HEK293 (cell line): ENCODE results near the gene HYAL3.
A peak's percentile ranks its signal among the peaks of the same experiment; 100 is the strongest.

Source experiments
- CTCF ChIA-PET: fragments of 350-600 bp; formaldehyde crosslinking; extraction: SDS; loops from one replicate; lab custom pipeline; 2021; ENCODE audit warnings: antibody characterized with exemption; lab: Yijun Ruan, JAX
- POLR2A ChIA-PET: fragments of 300-600 bp; formaldehyde crosslinking; extraction: SDS; loops from one replicate; lab custom pipeline; 2020; ENCODE audit warnings: antibody characterized with exemption, inconsistent platforms; lab: Yijun Ruan, JAX
- H3K27ac ChIP-seq: fragments of 200-500 bp; sonication (Bioruptor generic); 2 replicates; pipeline ENCODE4 v1.5.1; 2014; ENCODE audit warnings: low read depth, low read length, control low read depth, inconsistent platforms; ENCODE audit errors: extremely low read depth
- H3K36me3 ChIP-seq, 2 experiments: fragments of 200-500 bp in 1 of 2; sonication (Bioruptor generic) in 1 of 2; 1 replicate in 1 of 2; 2 replicates in 1 of 2; pipeline ENCODE4 v1.5.1; 2014 to 2017; ENCODE audit warnings: inconsistent platforms in 2 of 2, low read length in 2 of 2; ENCODE audit not compliant: control insufficient read depth in 2 of 2, insufficient read depth in 1 of 2
- H3K4me1 ChIP-seq: fragments of 200-500 bp; sonication (Bioruptor generic); 2 replicates; pipeline ENCODE4 v1.5.1; 2014; ENCODE audit warnings: mild to moderate bottlenecking, low read length, inconsistent platforms; ENCODE audit not compliant: control insufficient read depth, insufficient read depth
- H3K4me3 ChIP-seq: 2 replicates; pipeline ENCODE4 v1.5.1; 2011; ENCODE audit warnings: low read depth, mild to moderate bottlenecking, control low read depth, low read length, moderate library complexity
- H3K9me3 ChIP-seq: fragments of 200-500 bp; sonication (Bioruptor generic); 2 replicates; pipeline ENCODE4 v1.5.1; 2014; ENCODE audit warnings: low read depth, low read length, inconsistent platforms; ENCODE audit not compliant: control insufficient read depth, insufficient read depth
- SP2 ChIP-seq: fragments of 450-650 bp; formaldehyde crosslinking; IDR thresholded peaks from 2 replicates; pipeline ENCODE4 v1.5.1; 2016; ENCODE audit warnings: missing biosample characterization, missing genetic modification characterization
- ZBTB17 ChIP-seq: fragments of 450-650 bp; formaldehyde crosslinking; IDR thresholded peaks from 2 replicates; pipeline ENCODE4 v1.5.1; 2016; ENCODE audit warnings: missing biosample characterization, missing genetic modification characterization
- ZBTB7A ChIP-seq: fragments of 450-650 bp; formaldehyde crosslinking; IDR thresholded peaks from 2 replicates; pipeline ENCODE4 v1.5.1; 2016; ENCODE audit warnings: low read depth, missing biosample characterization, missing genetic modification characterization
- ZFHX2 ChIP-seq: fragments of 450-650 bp; formaldehyde crosslinking; conservative IDR thresholded peaks from 2 replicates; pipeline ENCODE4 v1.5.1; 2016; ENCODE audit warnings: missing biosample characterization, missing genetic modification characterization
- ZFP41 ChIP-seq: fragments of 450-650 bp; formaldehyde crosslinking; IDR thresholded peaks from 2 replicates; pipeline ENCODE4 v1.5.1; 2016; ENCODE audit warnings: missing biosample characterization, missing genetic modification characterization, borderline replicate concordance
- ZNF138 ChIP-seq: fragments of 450-650 bp; formaldehyde crosslinking; IDR thresholded peaks from 2 replicates; pipeline ENCODE4 v1.5.1; 2016; ENCODE audit warnings: missing biosample characterization, missing genetic modification characterization, borderline replicate concordance
- ZNF223 ChIP-seq: fragments of 450-650 bp; formaldehyde crosslinking; IDR thresholded peaks from 2 replicates; pipeline ENCODE4 v1.5.1; 2016; ENCODE audit warnings: missing biosample characterization, missing genetic modification characterization
- ZNF23 ChIP-seq: fragments of 450-650 bp; formaldehyde crosslinking; IDR thresholded peaks from 2 replicates; pipeline ENCODE4 v1.5.1; 2016; ENCODE audit warnings: missing biosample characterization, missing genetic modification characterization, borderline replicate concordance
- ZNF274 ChIP-seq, 2 experiments: fragments of 200-500 bp in 1 of 2; fragments of 450-650 bp in 1 of 2; sonication (Bioruptor generic) in 1 of 2; formaldehyde crosslinking in 1 of 2; IDR thresholded peaks; 2 replicates each; pipeline versions ENCODE4 v1.5.1 to v1.6.1; 2014 to 2016; ENCODE audit warnings: borderline replicate concordance in 1 of 2, inconsistent platforms in 1 of 2, low read length in 1 of 2, missing biosample characterization in 1 of 2, missing genetic modification characterization in 1 of 2
- ZNF311 ChIP-seq: fragments of 450-650 bp; formaldehyde crosslinking; IDR thresholded peaks from 2 replicates; pipeline ENCODE4 v1.5.1; 2017; ENCODE audit warnings: missing biosample characterization, missing genetic modification characterization, borderline replicate concordance
- ZNF501 ChIP-seq: fragments of 450-650 bp; formaldehyde crosslinking; IDR thresholded peaks from 2 replicates; pipeline ENCODE4 v1.5.1; 2016; ENCODE audit warnings: missing biosample characterization, missing genetic modification characterization
- ZNF558 ChIP-seq: fragments of 450-650 bp; formaldehyde crosslinking; IDR thresholded peaks from 2 replicates; pipeline ENCODE4 v1.5.1; 2016; ENCODE audit warnings: missing biosample characterization, missing genetic modification characterization
- ZNF600 ChIP-seq: fragments of 450-650 bp; formaldehyde crosslinking; IDR thresholded peaks from 2 replicates; pipeline ENCODE4 v1.5.1; 2016; ENCODE audit warnings: missing biosample characterization, missing genetic modification characterization
- ZNF791 ChIP-seq: fragments of 450-650 bp; formaldehyde crosslinking; IDR thresholded peaks from 2 replicates; pipeline ENCODE4 v1.5.1; 2016; ENCODE audit warnings: missing biosample characterization, missing genetic modification characterization
- TF ChIP-seq, protein P1 (sequence below): fragments of 450-650 bp; formaldehyde crosslinking; conservative IDR thresholded peaks from 2 replicates; pipeline ENCODE4 v1.5.1; 2016; ENCODE audit warnings: low read depth, missing biosample characterization, missing genetic modification characterization
- TF ChIP-seq, protein P2 (sequence below): fragments of 450-650 bp; formaldehyde crosslinking; IDR thresholded peaks from 2 replicates; pipeline ENCODE4 v1.5.1; 2016; ENCODE audit warnings: missing biosample characterization, missing genetic modification characterization
- TF ChIP-seq, protein P3 (sequence below): fragments of 450-650 bp; formaldehyde crosslinking; optimal IDR thresholded peaks from 2 replicates; pipeline ENCODE3; 2016; ENCODE audit warnings: missing biosample characterization, mild to moderate bottlenecking, missing genetic modification characterization
- TF ChIP-seq, protein P4 (sequence below): fragments of 450-650 bp; formaldehyde crosslinking; IDR thresholded peaks from 2 replicates; pipeline ENCODE4 v1.5.1; 2016; ENCODE audit warnings: missing biosample characterization, missing genetic modification characterization
- TF ChIP-seq, protein P5 (sequence below): fragments of 450-650 bp; formaldehyde crosslinking; IDR thresholded peaks from 2 replicates; pipeline ENCODE4 v1.5.1; 2016; ENCODE audit warnings: missing biosample characterization, missing genetic modification characterization
- TF ChIP-seq, protein P6 (sequence below): fragments of 450-650 bp; IDR thresholded peaks from 2 replicates; pipeline ENCODE4 v1.5.1; 2018; ENCODE audit warnings: missing biosample characterization, mild to moderate bottlenecking, missing genetic modification characterization
- TF ChIP-seq, protein P7 (sequence below): IDR thresholded peaks from 2 replicates; pipeline ENCODE4 v1.6.1; 2011; ENCODE audit warnings: mild to moderate bottlenecking, low read depth, low read length, borderline replicate concordance

Gene HYAL3

DNA sequence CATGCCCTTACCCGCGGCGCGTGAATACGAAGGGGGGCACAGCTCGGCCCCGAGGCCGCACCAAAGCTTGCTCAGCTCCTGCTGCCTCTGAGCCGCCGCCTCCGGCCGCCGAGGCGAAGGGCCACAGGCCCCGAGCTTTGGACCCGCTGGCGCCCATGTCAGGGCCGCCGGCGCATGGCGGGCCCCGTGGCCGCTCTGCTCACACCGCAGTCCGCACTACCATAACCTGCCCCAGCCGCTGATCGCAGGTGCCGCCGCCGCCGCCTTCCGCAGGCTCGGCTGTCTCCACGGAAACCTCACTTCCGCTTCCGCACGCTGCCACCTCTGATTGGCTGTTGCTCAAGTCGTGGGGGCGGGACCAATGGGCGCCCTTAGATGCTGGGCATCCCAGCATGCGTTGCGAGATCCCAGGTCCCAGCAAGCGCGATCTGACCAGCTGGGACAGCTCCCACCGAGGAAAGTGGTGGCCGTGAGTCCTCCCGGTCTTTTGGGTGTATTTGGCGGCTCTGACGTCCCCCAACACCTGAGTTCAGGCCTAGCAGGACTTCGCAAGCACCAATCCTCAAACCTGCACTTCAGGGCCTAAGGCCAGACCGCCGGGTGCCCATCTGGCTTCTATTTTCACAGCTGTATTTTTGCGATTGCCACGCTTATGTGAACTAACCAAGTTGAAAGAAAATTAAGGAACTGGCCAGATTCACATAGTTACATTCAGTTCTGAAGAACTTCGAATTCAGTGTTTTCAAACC lies 28.9 kb upstream of the HYAL3 start, which contains the start of gene TUSC2 (continued):
- TF ChIP-seq, protein P1, sequence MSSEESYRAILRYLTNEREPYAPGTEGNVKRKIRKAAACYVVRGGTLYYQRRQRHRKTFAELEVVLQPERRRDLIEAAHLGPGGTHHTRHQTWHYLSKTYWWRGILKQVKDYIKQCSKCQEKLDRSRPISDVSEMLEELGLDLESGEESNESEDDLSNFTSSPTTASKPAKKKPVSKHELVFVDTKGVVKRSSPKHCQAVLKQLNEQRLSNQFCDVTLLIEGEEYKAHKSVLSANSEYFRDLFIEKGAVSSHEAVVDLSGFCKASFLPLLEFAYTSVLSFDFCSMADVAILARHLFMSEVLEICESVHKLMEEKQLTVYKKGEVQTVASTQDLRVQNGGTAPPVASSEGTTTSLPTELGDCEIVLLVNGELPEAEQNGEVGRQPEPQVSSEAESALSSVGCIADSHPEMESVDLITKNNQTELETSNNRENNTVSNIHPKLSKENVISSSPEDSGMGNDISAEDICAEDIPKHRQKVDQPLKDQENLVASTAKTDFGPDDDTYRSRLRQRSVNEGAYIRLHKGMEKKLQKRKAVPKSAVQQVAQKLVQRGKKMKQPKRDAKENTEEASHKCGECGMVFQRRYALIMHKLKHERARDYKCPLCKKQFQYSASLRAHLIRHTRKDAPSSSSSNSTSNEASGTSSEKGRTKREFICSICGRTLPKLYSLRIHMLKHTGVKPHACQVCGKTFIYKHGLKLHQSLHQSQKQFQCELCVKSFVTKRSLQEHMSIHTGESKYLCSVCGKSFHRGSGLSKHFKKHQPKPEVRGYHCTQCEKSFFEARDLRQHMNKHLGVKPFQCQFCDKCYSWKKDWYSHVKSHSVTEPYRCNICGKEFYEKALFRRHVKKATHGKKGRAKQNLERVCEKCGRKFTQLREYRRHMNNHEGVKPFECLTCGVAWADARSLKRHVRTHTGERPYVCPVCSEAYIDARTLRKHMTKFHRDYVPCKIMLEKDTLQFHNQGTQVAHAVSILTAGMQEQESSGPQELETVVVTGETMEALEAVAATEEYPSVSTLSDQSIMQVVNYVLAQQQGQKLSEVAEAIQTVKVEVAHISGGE (tag by site-specific recombination), result peak; percentile 86
- TF ChIP-seq ZNF138 (tag by site-specific recombination) (no peak), ZNF791 (no peak), ZFP41 (no peak), ZNF600 (peak; percentile 67), ZNF501 (tag by site-specific recombination) (0 out of 2 replicates have a peak, but pooled peaks have one; percentile 73), ZBTB17 (peak; percentile 68), SP2 (tag by site-specific recombination) (peak; percentile 93)
- TF ChIP-seq, protein P2, sequence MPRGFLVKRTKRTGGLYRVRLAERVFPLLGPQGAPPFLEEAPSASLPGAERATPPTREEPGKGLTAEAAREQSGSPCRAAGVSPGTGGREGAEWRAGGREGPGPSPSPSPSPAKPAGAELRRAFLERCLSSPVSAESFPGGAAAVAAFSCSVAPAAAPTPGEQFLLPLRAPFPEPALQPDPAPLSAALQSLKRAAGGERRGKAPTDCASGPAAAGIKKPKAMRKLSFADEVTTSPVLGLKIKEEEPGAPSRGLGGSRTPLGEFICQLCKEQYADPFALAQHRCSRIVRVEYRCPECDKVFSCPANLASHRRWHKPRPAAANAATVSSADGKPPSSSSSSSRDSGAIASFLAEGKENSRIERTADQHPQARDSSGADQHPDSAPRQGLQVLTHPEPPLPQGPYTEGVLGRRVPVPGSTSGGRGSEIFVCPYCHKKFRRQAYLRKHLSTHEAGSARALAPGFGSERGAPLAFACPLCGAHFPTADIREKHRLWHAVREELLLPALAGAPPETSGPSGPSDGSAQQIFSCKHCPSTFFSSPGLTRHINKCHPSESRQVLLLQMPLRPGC (tag by site-specific recombination), result no peak
- TF ChIP-seq, protein P3, sequence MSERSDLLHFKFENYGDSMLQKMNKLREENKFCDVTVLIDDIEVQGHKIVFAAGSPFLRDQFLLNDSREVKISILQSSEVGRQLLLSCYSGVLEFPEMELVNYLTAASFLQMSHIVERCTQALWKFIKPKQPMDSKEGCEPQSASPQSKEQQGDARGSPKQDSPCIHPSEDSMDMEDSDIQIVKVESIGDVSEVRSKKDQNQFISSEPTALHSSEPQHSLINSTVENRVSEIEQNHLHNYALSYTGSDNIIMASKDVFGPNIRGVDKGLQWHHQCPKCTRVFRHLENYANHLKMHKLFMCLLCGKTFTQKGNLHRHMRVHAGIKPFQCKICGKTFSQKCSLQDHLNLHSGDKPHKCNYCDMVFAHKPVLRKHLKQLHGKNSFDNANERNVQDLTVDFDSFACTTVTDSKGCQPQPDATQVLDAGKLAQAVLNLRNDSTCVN (tag by site-specific recombination), result peak; percentile 64
- TF ChIP-seq, protein P4, sequence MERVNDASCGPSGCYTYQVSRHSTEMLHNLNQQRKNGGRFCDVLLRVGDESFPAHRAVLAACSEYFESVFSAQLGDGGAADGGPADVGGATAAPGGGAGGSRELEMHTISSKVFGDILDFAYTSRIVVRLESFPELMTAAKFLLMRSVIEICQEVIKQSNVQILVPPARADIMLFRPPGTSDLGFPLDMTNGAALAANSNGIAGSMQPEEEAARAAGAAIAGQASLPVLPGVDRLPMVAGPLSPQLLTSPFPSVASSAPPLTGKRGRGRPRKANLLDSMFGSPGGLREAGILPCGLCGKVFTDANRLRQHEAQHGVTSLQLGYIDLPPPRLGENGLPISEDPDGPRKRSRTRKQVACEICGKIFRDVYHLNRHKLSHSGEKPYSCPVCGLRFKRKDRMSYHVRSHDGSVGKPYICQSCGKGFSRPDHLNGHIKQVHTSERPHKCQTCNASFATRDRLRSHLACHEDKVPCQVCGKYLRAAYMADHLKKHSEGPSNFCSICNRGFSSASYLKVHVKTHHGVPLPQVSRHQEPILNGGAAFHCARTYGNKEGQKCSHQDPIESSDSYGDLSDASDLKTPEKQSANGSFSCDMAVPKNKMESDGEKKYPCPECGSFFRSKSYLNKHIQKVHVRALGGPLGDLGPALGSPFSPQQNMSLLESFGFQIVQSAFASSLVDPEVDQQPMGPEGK, result no peak
- TF ChIP-seq, protein P5, sequence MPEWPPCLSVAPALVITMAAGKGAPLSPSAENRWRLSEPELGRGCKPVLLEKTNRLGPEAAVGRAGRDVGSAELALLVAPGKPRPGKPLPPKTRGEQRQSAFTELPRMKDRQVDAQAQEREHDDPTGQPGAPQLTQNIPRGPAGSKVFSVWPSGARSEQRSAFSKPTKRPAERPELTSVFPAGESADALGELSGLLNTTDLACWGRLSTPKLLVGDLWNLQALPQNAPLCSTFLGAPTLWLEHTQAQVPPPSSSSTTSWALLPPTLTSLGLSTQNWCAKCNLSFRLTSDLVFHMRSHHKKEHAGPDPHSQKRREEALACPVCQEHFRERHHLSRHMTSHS (tag by site-specific recombination), result no peak

DNA sequence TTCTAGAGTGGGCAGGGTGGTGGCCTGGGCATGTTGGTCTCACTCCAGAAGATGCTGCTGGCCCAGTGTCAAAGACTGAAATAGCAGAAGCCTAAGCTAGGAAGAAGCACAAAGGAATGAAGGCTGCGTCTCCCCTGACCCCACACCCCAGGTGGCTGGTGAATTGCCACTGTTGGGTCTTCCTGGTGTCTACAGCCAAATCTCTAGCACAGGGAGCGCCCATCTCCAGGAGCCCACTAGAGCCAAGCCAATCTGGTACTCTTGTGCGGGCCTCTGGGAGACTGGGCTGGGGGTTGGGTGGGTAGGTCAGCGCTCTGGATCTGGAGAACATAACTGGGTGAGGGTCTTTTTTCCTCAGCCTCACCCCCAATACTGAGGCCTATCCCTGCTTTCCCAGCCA lies 27.9 kb upstream of the HYAL3 start:
- POLR2A ChIA-PET, result interaction anchor here (1.4 to 2.6 kb wide), 9 partner anchors 10 to 67 kb away, joined by 3 to 63 read pairs (median 8); partner anchors contain the start of genes HYAL3, IFRD2, NAA80 and RASSF1
- Histone ChIP-seq H3K27ac (peak overlapping the region; percentile 59; the same call in 1 of the 2 replicates), H3K4me1 (no peaks in the 10 kb centered on the region), H3K36me3 (peaks cover 3 to 66% of the 10 kb centered on the region in 2 experiments), H3K9me3 (no peaks in the 10 kb centered on the region), H3K4me3 (peak overlapping the region; percentile 92)
- CTCF ChIA-PET, result no interaction called here
- TF ChIP-seq ZNF274 (IDR thresholded peaks at IDR 0.05; ENCODE audit: low read length) (no peak), ZNF274 (tag by site-specific recombination; IDR thresholded peaks at IDR 0.05; ENCODE audit: borderline replicate concordance) (no peak), ZNF23 (tag by site-specific recombination) (no peak), ZFHX2 (tag by site-specific recombination) (no peak), ZNF223 (tag by site-specific recombination) (no peak), ZNF558 (tag by site-specific recombination) (no peak), ZNF311 (no peak), ZBTB7A (tag by site-specific recombination) (no peak)
- TF ChIP-seq, protein P6, sequence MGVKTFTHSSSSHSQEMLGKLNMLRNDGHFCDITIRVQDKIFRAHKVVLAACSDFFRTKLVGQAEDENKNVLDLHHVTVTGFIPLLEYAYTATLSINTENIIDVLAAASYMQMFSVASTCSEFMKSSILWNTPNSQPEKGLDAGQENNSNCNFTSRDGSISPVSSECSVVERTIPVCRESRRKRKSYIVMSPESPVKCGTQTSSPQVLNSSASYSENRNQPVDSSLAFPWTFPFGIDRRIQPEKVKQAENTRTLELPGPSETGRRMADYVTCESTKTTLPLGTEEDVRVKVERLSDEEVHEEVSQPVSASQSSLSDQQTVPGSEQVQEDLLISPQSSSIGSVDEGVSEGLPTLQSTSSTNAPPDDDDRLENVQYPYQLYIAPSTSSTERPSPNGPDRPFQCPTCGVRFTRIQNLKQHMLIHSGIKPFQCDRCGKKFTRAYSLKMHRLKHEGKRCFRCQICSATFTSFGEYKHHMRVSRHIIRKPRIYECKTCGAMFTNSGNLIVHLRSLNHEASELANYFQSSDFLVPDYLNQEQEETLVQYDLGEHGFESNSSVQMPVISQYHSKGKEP (tag by site-specific recombination), result no peak
- TF ChIP-seq, protein P7, sequence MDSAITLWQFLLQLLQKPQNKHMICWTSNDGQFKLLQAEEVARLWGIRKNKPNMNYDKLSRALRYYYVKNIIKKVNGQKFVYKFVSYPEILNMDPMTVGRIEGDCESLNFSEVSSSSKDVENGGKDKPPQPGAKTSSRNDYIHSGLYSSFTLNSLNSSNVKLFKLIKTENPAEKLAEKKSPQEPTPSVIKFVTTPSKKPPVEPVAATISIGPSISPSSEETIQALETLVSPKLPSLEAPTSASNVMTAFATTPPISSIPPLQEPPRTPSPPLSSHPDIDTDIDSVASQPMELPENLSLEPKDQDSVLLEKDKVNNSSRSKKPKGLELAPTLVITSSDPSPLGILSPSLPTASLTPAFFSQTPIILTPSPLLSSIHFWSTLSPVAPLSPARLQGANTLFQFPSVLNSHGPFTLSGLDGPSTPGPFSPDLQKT, result no peak
